Astrocyte (in vitro differentiated cells and primary cell): ENCODE results near the gene ATP11A. TPM values are rescaled to one million over a fixed set of nuclear protein-coding genes. Genes with fewer than 3 reads are reported as not detected.

Experiments
- DNase-seq: peaks from one replicate; pipeline ENCODE4 v3.0.0-alpha.2; 2010; ENCODE audit warnings: low read depth
- FAIRE-seq: peaks from 2 replicates; lab custom pipeline; 2011; peaks lifted over from hg19 to GRCh38; lab: Jason Lieb, UNC
- H2AFZ ChIP-seq: 2 replicates; pipeline ENCODE4 v1.6.0; 2012; ENCODE audit warnings: low read depth, low read length, inconsistent platforms
- H3K27ac ChIP-seq: 2 replicates; pipeline ENCODE4 v1.5.1; 2011; ENCODE audit warnings: low read depth, low read length, inconsistent platforms
- H3K27me3 ChIP-seq: 2 replicates; pipeline ENCODE4 v1.6.0; 2011; ENCODE audit warnings: low read length, inconsistent platforms; ENCODE audit not compliant: insufficient read depth
- H3K36me3 ChIP-seq: 2 replicates; pipeline ENCODE4 v1.5.1; 2011; ENCODE audit warnings: low read length, inconsistent platforms; ENCODE audit not compliant: insufficient read depth
- H3K4me1 ChIP-seq: 2 replicates; pipeline ENCODE4 v1.5.1; 2011; ENCODE audit warnings: low read length, inconsistent platforms; ENCODE audit not compliant: insufficient read depth
- H3K4me2 ChIP-seq: 2 replicates; pipeline ENCODE4 v1.6.0; 2012; ENCODE audit warnings: low read length, inconsistent platforms
- H3K4me3 ChIP-seq: 2 replicates; pipeline ENCODE4 v1.5.1; 2011; ENCODE audit warnings: low read depth, mild to moderate bottlenecking, low read length, inconsistent platforms; ENCODE audit not compliant: insufficient read depth
- H3K79me2 ChIP-seq: 2 replicates; pipeline ENCODE4 v1.6.0; 2012; ENCODE audit warnings: mild to moderate bottlenecking, low read length, inconsistent platforms; ENCODE audit not compliant: insufficient read depth
- H3K9ac ChIP-seq: 2 replicates; pipeline ENCODE4 v1.6.0; 2012; ENCODE audit warnings: mild to moderate bottlenecking, low read length, inconsistent platforms
- H3K9me3 ChIP-seq: 2 replicates; pipeline ENCODE4 v1.5.1; 2012; ENCODE audit warnings: low read depth, mild to moderate bottlenecking, low read length, inconsistent platforms; ENCODE audit not compliant: insufficient read depth
- H4K20me1 ChIP-seq: 2 replicates; pipeline ENCODE4 v1.6.0; 2012; ENCODE audit warnings: low read length, inconsistent platforms; ENCODE audit not compliant: insufficient read depth
- H3K27ac Mint-ChIP-seq: one replicate; pipeline ENCODE4 v1.8.0; 2021; ENCODE audit warnings: mild to moderate bottlenecking, mixed read lengths; ENCODE audit not compliant: unreplicated experiment
- H3K27me3 Mint-ChIP-seq: one replicate; pipeline ENCODE4 v1.8.0; 2021; ENCODE audit warnings: low read depth, mixed read lengths; ENCODE audit not compliant: unreplicated experiment
- H3K36me3 Mint-ChIP-seq: one replicate; pipeline ENCODE4 v1.8.0; 2021; ENCODE audit warnings: low read depth, mixed read lengths; ENCODE audit not compliant: unreplicated experiment
- H3K4me1 Mint-ChIP-seq: one replicate; pipeline ENCODE4 v1.8.0; 2021; ENCODE audit warnings: low read depth, mixed read lengths; ENCODE audit not compliant: unreplicated experiment
- H3K4me3 Mint-ChIP-seq: one replicate; pipeline ENCODE4 v1.8.0; 2021; ENCODE audit warnings: mild to moderate bottlenecking, moderate library complexity, mixed read lengths; ENCODE audit not compliant: unreplicated experiment
- H3K9me3 Mint-ChIP-seq: one replicate; pipeline ENCODE4 v1.8.0; 2021; ENCODE audit warnings: mild to moderate bottlenecking, mixed read lengths; ENCODE audit not compliant: unreplicated experiment
- CTCF ChIP-seq: IDR thresholded peaks from 2 replicates; pipeline ENCODE4 v1.5.1; 2011; ENCODE audit warnings: low read depth, mild to moderate bottlenecking, inconsistent platforms, low read length, moderate library complexity; ENCODE audit not compliant: insufficient read depth
- EZH2 ChIP-seq: IDR thresholded peaks from 2 replicates; pipeline ENCODE4 v1.6.1; 2012; ENCODE audit warnings: mild to moderate bottlenecking, low read length, inconsistent platforms; ENCODE audit not compliant: insufficient read depth
- total RNA-seq: library from RNA; stranded (reverse); gene quantifications from 2 replicates; pipeline ENCODE4 v1.2.1, GENCODE V29; 2021

Gene ATP11A
- total RNA-seq, 1 donor from 2014 or later, result 38.9 TPM

DNA sequence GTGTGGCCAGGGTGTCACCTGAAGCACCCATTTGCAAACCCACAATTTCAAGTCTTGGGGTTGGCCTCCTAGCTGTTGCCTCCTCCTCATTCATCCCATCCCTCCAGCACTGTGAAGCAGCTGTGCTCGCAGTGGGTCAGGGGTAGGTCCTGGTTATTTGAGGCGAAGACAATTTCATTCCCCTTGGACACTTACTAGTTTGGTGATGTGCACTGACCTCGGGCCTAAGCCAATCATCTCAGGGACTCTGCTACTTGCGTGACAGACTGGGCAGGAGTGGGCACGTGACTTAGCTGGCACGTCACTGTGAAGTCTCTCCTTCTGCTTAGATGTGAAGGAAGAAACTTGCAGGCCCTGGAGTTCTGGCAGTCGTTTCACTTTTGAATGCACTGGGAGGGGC, 3.5 kb upstream of the ATP11A start:
- Mint-ChIP-seq H3K9me3 (no peaks in the 10 kb centered on the region), H3K4me1 (peaks cover 1% of the 10 kb centered on the region), H3K36me3 (no peaks in the 10 kb centered on the region), H3K27ac (no peak overlapping the region), H3K27me3 (peaks cover 9% of the 10 kb centered on the region), H3K4me3 (no peak overlapping the region)
- Histone ChIP-seq H3K27me3 (peaks cover 4% of the 10 kb centered on the region), H2AFZ (no peak overlapping the region), H3K27ac (no peak overlapping the region), H3K9ac (no peak overlapping the region), H3K4me3 (no peak overlapping the region), H3K4me2 (no peak overlapping the region), H4K20me1 (peaks cover 1% of the 10 kb centered on the region), H3K79me2 (no peaks in the 10 kb centered on the region), H3K36me3 (no peaks in the 10 kb centered on the region), H3K4me1 (peaks cover 5% of the 10 kb centered on the region), H3K9me3 (no peaks in the 10 kb centered on the region)
- DNase-seq (no peak), FAIRE-seq (no peak)
- TF ChIP-seq EZH2 (no peak), CTCF (no peak)

DNA sequence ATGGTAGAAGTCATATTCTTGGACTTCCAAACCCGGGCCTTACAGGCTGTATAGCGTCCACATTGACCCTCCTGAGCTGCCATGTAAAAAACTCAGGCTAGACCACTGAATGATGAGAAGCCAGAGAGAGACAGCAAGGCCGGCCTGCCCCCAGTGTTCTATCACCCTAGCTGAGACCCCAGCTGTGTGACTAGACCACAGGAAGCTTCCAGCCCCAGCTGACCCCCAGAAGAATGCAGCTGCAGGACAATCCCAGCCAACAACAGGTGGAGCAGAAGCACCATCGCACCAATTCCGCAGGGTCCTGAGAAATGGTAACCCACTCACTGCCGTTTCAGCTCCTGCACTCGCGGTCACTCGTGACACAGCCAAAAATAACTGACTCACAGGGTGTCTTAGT, 2.9 kb upstream of the ATP11A start:
- DNase-seq, result no peak

More for the DNA sequence above, 2.9 kb upstream of the ATP11A start:
- Histone ChIP-seq H2AFZ (no peak overlapping the region), H3K9ac (no peak overlapping the region), H3K4me1 (peaks cover 6% of the 10 kb centered on the region), H4K20me1 (peaks cover 8% of the 10 kb centered on the region), H3K36me3 (no peaks in the 10 kb centered on the region), H3K4me3 (no peak overlapping the region), H3K27ac (no peak overlapping the region), H3K79me2 (peaks cover 4% of the 10 kb centered on the region), H3K9me3 (no peaks in the 10 kb centered on the region), H3K27me3 (peaks cover 11% of the 10 kb centered on the region), H3K4me2 (no peak overlapping the region)
- H3K36me3 Mint-ChIP-seq, result no peaks in the 10 kb centered on the region
- H3K27me3 Mint-ChIP-seq, result peaks cover 9% of the 10 kb centered on the region
- H3K4me1 Mint-ChIP-seq, result peaks cover 7% of the 10 kb centered on the region
- no peaks in the 10 kb centered on the region for H3K9me3 Mint-ChIP-seq
- H3K27ac Mint-ChIP-seq, result no peak overlapping the region
- TF ChIP-seq CTCF, result no peak
- TF ChIP-seq EZH2, result no peak
- no peak for FAIRE-seq
- no peak overlapping the region for H3K4me3 Mint-ChIP-seq
